ENCODE results near the gene SHE.

The SHE gene

GRCh38 chr1:154481053-154481452 lies 21.2 kb downstream of the SHE start:
- no peak overlapping the region for H3K9ac ChIP-seq (ENCODE audit: low read depth, low read length, poor library complexity, severe bottlenecking)
- H3F3A ChIP-seq (ENCODE audit: low read depth): no peaks in the 10 kb centered on the region
- H2AFZ ChIP-seq (ENCODE audit: low read length): peak overlapping the region; percentile 72; the same call in 1 of the 2 replicates
- no peak overlapping the region for H3K4me3 ChIP-seq (ENCODE audit: low read length, poor library complexity, severe bottlenecking)
- H3K79me2 ChIP-seq (ENCODE audit: insufficient read depth, low read length): no peaks in the 10 kb centered on the region
- no peaks in the 10 kb centered on the region for H3K9me2 ChIP-seq (replicated peaks; ENCODE audit: low read depth, low read length)
- H3K4me2 ChIP-seq (ENCODE audit: low read depth, low read length, poor library complexity, severe bottlenecking): no peak overlapping the region
- peaks cover 21% of the 10 kb centered on the region for H3K4me1 ChIP-seq (ENCODE audit: insufficient read depth, low read length, poor library complexity, severe bottlenecking)
- no peaks in the 10 kb centered on the region for H3K27me3 ChIP-seq (ENCODE audit: insufficient read depth, low read length, poor library complexity, severe bottlenecking)
- H3K9me3 ChIP-seq (ENCODE audit: insufficient read depth, low read depth, low read length): no peaks in the 10 kb centered on the region
- no peak for TF ChIP-seq EZH2phosphoT487 (IDR thresholded peaks at IDR 0.05; ENCODE audit: borderline replicate concordance)
- TF ChIP-seq CTCF (conservative IDR thresholded peaks at IDR 0.05; ENCODE audit: low read length): peak; percentile 28; the same call in 1 of the 2 replicates
- no peaks in the 10 kb centered on the region for H4K20me1 ChIP-seq (ENCODE audit: insufficient read depth, low read length, poor library complexity, severe bottlenecking)
- no peaks in the 10 kb centered on the region for H3K36me3 ChIP-seq (ENCODE audit: insufficient read depth, low read length)

GRCh38 chr1:154479764-154480421 lies 22.3 kb downstream of the SHE start:
- no peaks in the 10 kb centered on the region for H3K79me2 ChIP-seq (ENCODE audit: insufficient read depth, low read length)
- no peak overlapping the region for H3K4me2 ChIP-seq (ENCODE audit: low read depth, low read length, poor library complexity, severe bottlenecking)
- TF ChIP-seq EZH2phosphoT487 (IDR thresholded peaks at IDR 0.05; ENCODE audit: borderline replicate concordance) (no peak), CTCF (conservative IDR thresholded peaks at IDR 0.05; ENCODE audit: low read length) (peak; percentile 98)
- no peaks in the 10 kb centered on the region for H3K9me3 ChIP-seq (ENCODE audit: insufficient read depth, low read depth, low read length)
- no peaks in the 10 kb centered on the region for H3K36me3 ChIP-seq (ENCODE audit: insufficient read depth, low read length)
- no peak overlapping the region for H3K4me3 ChIP-seq (ENCODE audit: low read length, poor library complexity, severe bottlenecking)
- H3K9me2 ChIP-seq (replicated peaks; ENCODE audit: low read depth, low read length): no peaks in the 10 kb centered on the region
- peaks cover 10% of the 10 kb centered on the region for H3K4me1 ChIP-seq (ENCODE audit: insufficient read depth, low read length, poor library complexity, severe bottlenecking)
- no peaks in the 10 kb centered on the region for H3F3A ChIP-seq (ENCODE audit: low read depth)
- H4K20me1 ChIP-seq (ENCODE audit: insufficient read depth, low read length, poor library complexity, severe bottlenecking): no peaks in the 10 kb centered on the region
- H3K27me3 ChIP-seq (ENCODE audit: insufficient read depth, low read length, poor library complexity, severe bottlenecking): no peaks in the 10 kb centered on the region
- no peak overlapping the region for H3K9ac ChIP-seq (ENCODE audit: low read depth, low read length, poor library complexity, severe bottlenecking)
- H2AFZ ChIP-seq (ENCODE audit: low read length): no peak overlapping the region

- Histone ChIP-seq H3K4me3 (ENCODE audit: low read length, poor library complexity, severe bottlenecking) (no peak overlapping the region), H3K79me2 (ENCODE audit: insufficient read depth, low read length) (no peaks in the 10 kb centered on the region), H3K27me3 (ENCODE audit: insufficient read depth, low read length, poor library complexity, severe bottlenecking) (no peaks in the 10 kb centered on the region), H3K4me1 (ENCODE audit: insufficient read depth, low read length, poor library complexity, severe bottlenecking) (peaks cover 9% of the 10 kb centered on the region), H3K36me3 (ENCODE audit: insufficient read depth, low read length) (no peaks in the 10 kb centered on the region), H3K4me2 (ENCODE audit: low read depth, low read length, poor library complexity, severe bottlenecking) (no peak overlapping the region), H3K9me2 (replicated peaks; ENCODE audit: low read depth, low read length) (no peaks in the 10 kb centered on the region), H3K9me3 (ENCODE audit: insufficient read depth, low read depth, low read length) (no peaks in the 10 kb centered on the region), H2AFZ (ENCODE audit: low read length) (peak overlapping the region; percentile 6; the same call in 1 of the 2 replicates), H3K9ac (ENCODE audit: low read depth, low read length, poor library complexity, severe bottlenecking) (no peak overlapping the region), H4K20me1 (ENCODE audit: insufficient read depth, low read length, poor library complexity, severe bottlenecking) (no peaks in the 10 kb centered on the region), H3F3A (ENCODE audit: low read depth) (no peaks in the 10 kb centered on the region)
- peak; percentile 57 for TF ChIP-seq CTCF (conservative IDR thresholded peaks at IDR 0.05; ENCODE audit: low read length)
- TF ChIP-seq EZH2phosphoT487 (IDR thresholded peaks at IDR 0.05; ENCODE audit: borderline replicate concordance): no peak
These were observed 23.6 kb downstream of the SHE start for GRCh38 chr1:154478639-154479038.

All from Loucy (cell line).